Caco-2 (cell line): ENCODE measurements around the gene SLC7A11. TPM values are rescaled to one million over a fixed set of nuclear protein-coding genes. Genes with fewer than 3 reads are reported as not detected.

Experiments used
- BruUV-seq: library from RNA; stranded (reverse); fragments of 400-500 nt; replicated peaks from 2 replicates; lab custom pipeline; 2021; lab: Mats Ljungman, UMichigan
- CTCF ChIA-PET: fragments of 300-600 bp; sonication (Branson Sonifier 250); formaldehyde crosslinking; loops from one replicate; lab custom pipeline; 2022; ENCODE audit warnings: antibody characterized with exemption; lab: Charles Lee
- POLR2A ChIA-PET: fragments of 300-600 bp; sonication (Branson Sonifier 250); formaldehyde crosslinking; loops from one replicate; lab custom pipeline; 2022; ENCODE audit warnings: antibody characterized with exemption; lab: Charles Lee
- DNase-seq, 2 experiments: peaks; one replicate each; pipeline versions ENCODE4 v3.0.0 to v3.0.0-alpha.2; 2020 to 2022
- H3K27me3 ChIP-seq: replicated peaks from 2 replicates; pipeline ENCODE4 v1.6.0; 2011; ENCODE audit warnings: low read length; ENCODE audit not compliant: control insufficient read depth, insufficient read depth
- H3K36me3 ChIP-seq: 2 replicates; pipeline ENCODE4 v1.5.1; 2011; ENCODE audit warnings: low read length; ENCODE audit not compliant: control insufficient read depth, insufficient read depth
- H3K4me1 ChIP-seq: fragments of 250-450 bp; sonication (Bioruptor Pico); 2 replicates; pipeline ENCODE4 v1.5.1; 2020; ENCODE audit warnings: mild to moderate bottlenecking
- H3K4me3 ChIP-seq: 2 replicates; pipeline ENCODE4 v1.5.1; 2011; ENCODE audit warnings: low read depth, mild to moderate bottlenecking, control low read depth, low read length
- H3K9me3 ChIP-seq: fragments of 250-450 bp; sonication (Bioruptor Pico); 2 replicates; pipeline ENCODE4 v1.5.1; 2020; ENCODE audit warnings: mild to moderate bottlenecking, moderate library complexity
- H3K27ac Mint-ChIP-seq: one replicate; pipeline ENCODE4 v1.8.0; 2022; ENCODE audit warnings: mixed read lengths; ENCODE audit not compliant: unreplicated experiment
- H3K27me3 Mint-ChIP-seq: one replicate; pipeline ENCODE4 v1.8.0; 2022; ENCODE audit warnings: mixed read lengths; ENCODE audit not compliant: insufficient read depth, unreplicated experiment
- H3K36me3 Mint-ChIP-seq: one replicate; pipeline ENCODE4 v1.8.0; 2022; ENCODE audit warnings: mild to moderate bottlenecking, mixed read lengths; ENCODE audit not compliant: insufficient read depth, unreplicated experiment
- H3K4me1 Mint-ChIP-seq: one replicate; pipeline ENCODE4 v1.8.0; 2022; ENCODE audit warnings: low read depth, mixed read lengths; ENCODE audit not compliant: unreplicated experiment
- H3K4me3 Mint-ChIP-seq: one replicate; pipeline ENCODE4 v1.8.0; 2022; ENCODE audit warnings: mild to moderate bottlenecking, moderate library complexity, mixed read lengths; ENCODE audit not compliant: unreplicated experiment
- H3K9me3 Mint-ChIP-seq: one replicate; pipeline ENCODE4 v1.8.0; 2022; ENCODE audit warnings: mixed read lengths; ENCODE audit not compliant: unreplicated experiment
- intact Hi-C: fragments of 100-400 bp; cut with micrococcal nuclease; formaldehyde crosslinking; loops from one replicate; pipeline ENCODE4 v1.10.0; 2022; ENCODE audit not compliant: unreplicated experiment
- total RNA-seq: library from RNA; stranded (reverse); gene quantifications from 2 replicates; pipeline ENCODE4 v1.2.3, GENCODE V29; 2022
- TF ChIP-seq, protein P1 (sequence below), 2 experiments: fragments of 200-600 bp in 1 of 2; IDR thresholded peaks; 1 replicate in 1 of 2; 2 replicates in 1 of 2; pipeline versions ENCODE4 v1.5.1 to v1.8.0; 2011 to 2022; ENCODE audit warnings: antibody characterized with exemption in 1 of 2, control low read depth in 1 of 2, inconsistent platforms in 1 of 2, low read depth in 1 of 2, low read length in 1 of 2, mild to moderate bottlenecking in 1 of 2, moderate library complexity in 1 of 2; ENCODE audit not compliant: insufficient read depth in 1 of 2, severe bottlenecking in 1 of 2, unreplicated experiment in 1 of 2

Gene SLC7A11
- total RNA-seq, 1 experiment from 2014 or later, result 41.1 TPM

DNA sequence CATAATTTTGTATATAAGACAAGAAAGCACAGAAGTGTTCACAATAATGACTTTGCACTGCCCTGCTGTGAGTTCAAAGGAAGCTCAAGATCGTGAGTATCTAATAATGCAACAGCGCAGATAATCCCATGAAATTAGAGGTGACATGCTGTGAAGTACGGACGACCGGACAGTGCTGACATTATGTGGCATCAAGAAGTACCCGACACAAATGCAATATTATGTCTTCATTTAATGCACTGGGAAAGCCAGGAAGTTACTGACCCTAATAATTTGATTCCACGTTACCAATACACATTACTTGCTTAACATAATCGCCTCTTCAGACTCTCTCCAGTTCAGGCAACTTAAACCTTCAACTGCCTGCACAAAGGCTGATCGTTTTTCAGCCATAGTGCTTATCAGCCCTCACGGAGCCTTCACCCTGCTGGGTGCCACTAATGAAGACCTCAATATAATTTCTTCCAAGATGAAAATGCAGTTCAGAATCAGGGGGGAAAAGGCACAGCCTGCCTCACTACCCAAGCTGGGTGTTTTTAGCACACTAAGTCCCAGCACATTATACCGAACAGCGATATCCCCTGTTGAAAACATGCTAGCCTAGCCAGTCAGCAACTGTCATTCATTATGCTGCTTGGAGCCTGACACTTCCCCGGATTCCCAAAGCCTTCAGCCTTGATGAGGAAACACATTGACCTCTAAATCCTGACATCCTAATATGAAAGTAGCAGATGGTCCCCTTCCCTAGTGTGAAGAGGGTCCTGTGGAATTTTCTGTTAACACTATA lies 56.1 kb downstream of the SLC7A11 start:
- DNase-seq, result no peak
- no peak overlapping the region for H3K27ac Mint-ChIP-seq
- no peaks in the 10 kb centered on the region for H3K4me1 ChIP-seq
- H3K36me3 Mint-ChIP-seq, result peaks cover 27% of the 10 kb centered on the region
- no peaks in the 10 kb centered on the region for H3K9me3 ChIP-seq
- no peaks in the 10 kb centered on the region for H3K27me3 ChIP-seq
- H3K9me3 Mint-ChIP-seq, result no peaks in the 10 kb centered on the region
- no peak overlapping the region for H3K4me3 Mint-ChIP-seq
- H3K36me3 ChIP-seq, result no peaks in the 10 kb centered on the region
- TF ChIP-seq, protein P1, sequence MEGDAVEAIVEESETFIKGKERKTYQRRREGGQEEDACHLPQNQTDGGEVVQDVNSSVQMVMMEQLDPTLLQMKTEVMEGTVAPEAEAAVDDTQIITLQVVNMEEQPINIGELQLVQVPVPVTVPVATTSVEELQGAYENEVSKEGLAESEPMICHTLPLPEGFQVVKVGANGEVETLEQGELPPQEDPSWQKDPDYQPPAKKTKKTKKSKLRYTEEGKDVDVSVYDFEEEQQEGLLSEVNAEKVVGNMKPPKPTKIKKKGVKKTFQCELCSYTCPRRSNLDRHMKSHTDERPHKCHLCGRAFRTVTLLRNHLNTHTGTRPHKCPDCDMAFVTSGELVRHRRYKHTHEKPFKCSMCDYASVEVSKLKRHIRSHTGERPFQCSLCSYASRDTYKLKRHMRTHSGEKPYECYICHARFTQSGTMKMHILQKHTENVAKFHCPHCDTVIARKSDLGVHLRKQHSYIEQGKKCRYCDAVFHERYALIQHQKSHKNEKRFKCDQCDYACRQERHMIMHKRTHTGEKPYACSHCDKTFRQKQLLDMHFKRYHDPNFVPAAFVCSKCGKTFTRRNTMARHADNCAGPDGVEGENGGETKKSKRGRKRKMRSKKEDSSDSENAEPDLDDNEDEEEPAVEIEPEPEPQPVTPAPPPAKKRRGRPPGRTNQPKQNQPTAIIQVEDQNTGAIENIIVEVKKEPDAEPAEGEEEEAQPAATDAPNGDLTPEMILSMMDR (IDR thresholded peaks at IDR 0.05; ENCODE audit: insufficient read depth in 1 of 2, low read depth in 1 of 2, low read length in 1 of 2, severe bottlenecking in 1 of 2, unreplicated experiment in 1 of 2), result no peak
- CTCF ChIA-PET, result no interaction called here
- no peaks in the 10 kb centered on the region for H3K4me1 Mint-ChIP-seq
- intact Hi-C loops, result loop anchor here (5.0 kb wide), 1 partner anchor 686 kb away; no protein-coding TSS in a partner anchor
- BruUV-seq, result no TSS peak
- H3K27me3 Mint-ChIP-seq, result no peaks in the 10 kb centered on the region
- POLR2A ChIA-PET, result no interaction called here
- no peak overlapping the region for H3K4me3 ChIP-seq

DNA sequence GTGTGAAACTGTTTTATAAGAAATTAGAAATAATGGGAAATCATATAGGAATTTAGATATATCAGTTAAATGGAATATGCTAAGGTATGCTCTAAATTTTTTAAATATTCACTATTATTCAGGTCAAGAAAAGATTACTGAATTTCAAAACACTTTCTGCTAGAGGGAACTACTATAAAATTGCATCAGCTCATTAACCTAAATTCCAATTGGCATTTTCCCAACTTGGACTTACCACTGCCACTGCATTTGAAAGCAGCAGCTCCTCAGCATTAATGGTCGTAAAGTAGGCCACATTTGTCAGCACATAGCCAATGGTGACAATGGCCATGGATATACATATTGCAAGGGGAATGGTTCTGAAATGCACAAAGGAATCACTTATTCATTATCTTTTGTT lies 57.3 kb downstream of the SLC7A11 start:
- H3K9me3 ChIP-seq, result no peaks in the 10 kb centered on the region
- intact Hi-C loops, result loop anchor here (5.0 kb wide), 4 partner anchors 453 to 752 kb away; no protein-coding TSS in a partner anchor
- CTCF ChIA-PET, result no interaction called here

DNA sequence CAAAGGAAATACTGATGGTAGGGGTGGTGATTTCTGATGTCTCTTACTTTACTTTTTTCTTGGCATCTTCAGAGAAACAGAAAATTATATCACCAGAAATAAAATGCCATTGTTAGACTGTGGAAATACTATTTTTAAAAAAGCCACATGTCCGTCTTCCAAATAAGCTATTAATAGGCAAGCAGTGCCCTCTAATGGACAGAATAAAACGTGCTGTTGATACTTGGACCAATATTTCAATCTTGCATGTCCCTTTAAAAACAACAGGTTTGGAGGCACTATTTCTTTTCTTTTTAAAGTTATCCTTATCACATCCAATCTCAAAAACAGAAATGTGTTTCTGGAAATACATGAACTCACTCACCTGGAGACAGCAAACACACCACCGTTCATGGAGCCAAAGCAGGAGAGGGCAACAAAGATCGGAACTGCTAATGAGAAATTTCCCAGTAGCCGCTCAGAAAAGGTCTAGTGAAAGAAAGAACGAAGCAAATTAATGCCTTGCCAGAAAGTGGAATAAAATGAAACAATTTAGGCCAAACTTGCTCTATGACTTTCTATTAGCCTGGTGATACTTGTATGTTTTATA lies 59.2 kb downstream of the SLC7A11 start:
- POLR2A ChIA-PET, result no interaction called here
- CTCF ChIA-PET, result interaction anchor here (0.6 to 1.3 kb wide), 7 partner anchors 92 to 755 kb away, joined by 3 to 7 read pairs (median 4); no protein-coding TSS in a partner anchor
- no peak overlapping the region for H3K4me3 Mint-ChIP-seq
- no peak overlapping the region for H3K4me3 ChIP-seq
- intact Hi-C loops, result loop anchor here (1.0 to 5.0 kb wide), 7 partner anchors 84 to 754 kb away; no protein-coding TSS in a partner anchor
- no peaks in the 10 kb centered on the region for H3K27me3 Mint-ChIP-seq
- H3K4me1 ChIP-seq, result no peaks in the 10 kb centered on the region
- BruUV-seq, result no TSS peak
- H3K4me1 Mint-ChIP-seq, result no peaks in the 10 kb centered on the region
- peaks cover 46% of the 10 kb centered on the region for H3K36me3 Mint-ChIP-seq
- H3K27me3 ChIP-seq, result no peaks in the 10 kb centered on the region
- H3K9me3 Mint-ChIP-seq, result no peaks in the 10 kb centered on the region
- no peak overlapping the region for H3K27ac Mint-ChIP-seq
- no peaks in the 10 kb centered on the region for H3K36me3 ChIP-seq
- peak in 1 of 2 experiments; percentile 45 for DNase-seq
- TF ChIP-seq, protein P1 (IDR thresholded peaks at IDR 0.05; ENCODE audit: insufficient read depth in 1 of 2, low read depth in 1 of 2, low read length in 1 of 2, severe bottlenecking in 1 of 2, unreplicated experiment in 1 of 2), result peak; percentile 50 to 60
- no peaks in the 10 kb centered on the region for H3K9me3 ChIP-seq

More for the DNA sequence above, 57.3 kb downstream of the SLC7A11 start:
- no peaks in the 10 kb centered on the region for H3K4me1 Mint-ChIP-seq
- no peaks in the 10 kb centered on the region for H3K27me3 ChIP-seq
- H3K4me3 ChIP-seq, result no peak overlapping the region
- H3K27me3 Mint-ChIP-seq, result no peaks in the 10 kb centered on the region
- no peak overlapping the region for H3K4me3 Mint-ChIP-seq
- POLR2A ChIA-PET, result no interaction called here
- no peak for DNase-seq
- no peaks in the 10 kb centered on the region for H3K36me3 ChIP-seq
- H3K36me3 Mint-ChIP-seq, result peaks cover 32% of the 10 kb centered on the region
- no TSS peak for BruUV-seq
- H3K9me3 Mint-ChIP-seq, result no peaks in the 10 kb centered on the region
- no peak overlapping the region for H3K27ac Mint-ChIP-seq
- TF ChIP-seq, protein P1 (IDR thresholded peaks at IDR 0.05; ENCODE audit: insufficient read depth in 1 of 2, low read depth in 1 of 2, low read length in 1 of 2, severe bottlenecking in 1 of 2, unreplicated experiment in 1 of 2), result no peak
- H3K4me1 ChIP-seq, result no peaks in the 10 kb centered on the region
